Psoas muscle (tissue), 8 donors: Measurements from ENCODE around the gene SLC22A9. TPM values are rescaled to one million over a fixed set of nuclear protein-coding genes. Genes with fewer than 3 reads are reported as not detected.

Source experiments
- ATAC-seq, 4 donors: fragments of 200-7000 bp; cut with Tn5 transposase; one replicate each; pipeline ENCODE4 v1.9.1; 2020; ENCODE audit warnings: moderate library complexity in 3 of 4, mild to moderate bottlenecking in 2 of 4
- DNase-seq, 2 donors: peaks; one replicate each; pipeline ENCODE4 v3.0.0-alpha.2; 2020
- H3K27ac ChIP-seq: fragments of 200-600 bp; one replicate; pipeline ENCODE4 v1.8.0; 2022
- H3K27me3 ChIP-seq, 3 donors: fragments of 200-600 bp in 1 of 3; one replicate each; pipeline versions ENCODE4 v1.6.1 to v1.8.0; 2013 to 2022; ENCODE audit warnings: low read length in 2 of 3, mild to moderate bottlenecking in 2 of 3, moderate library complexity in 1 of 3; ENCODE audit not compliant: insufficient read depth in 3 of 3
- H3K36me3 ChIP-seq, 2 donors: fragments of 200-600 bp in 1 of 2; one replicate each; pipeline versions ENCODE4 v1.6.1 to v1.8.0; 2013 to 2022; ENCODE audit warnings: low read depth in 1 of 2, mild to moderate bottlenecking in 1 of 2, moderate library complexity in 1 of 2; ENCODE audit not compliant: insufficient read depth in 1 of 2
- H3K4me1 ChIP-seq: fragments of 200-600 bp; one replicate; pipeline ENCODE4 v1.8.0; 2022
- H3K4me3 ChIP-seq: fragments of 200-600 bp; one replicate; pipeline ENCODE4 v1.8.0; 2022; ENCODE audit warnings: mild to moderate bottlenecking
- H3K9me3 ChIP-seq: fragments of 200-600 bp; one replicate; pipeline ENCODE4 v1.8.0; 2022
- CTCF ChIP-seq: fragments of 200-600 bp; IDR thresholded peaks from one replicate; pipeline ENCODE4 v1.8.0; 2022; ENCODE audit warnings: antibody characterized with exemption
- WGBS, 3 donors: extraction: QIAGEN DNeasy Blood & Tissue Kit; methylation state at CpG; one replicate each; pipeline versions ENCODE4 v1.1.6 to v1.1.7; 2013; 5-methylcytosine and 5-hydroxymethylcytosine counted together
- intact Hi-C, 2 donors: fragments of 100-400 bp; cut with DNase I; formaldehyde crosslinking; loops; one replicate each; pipeline versions ENCODE4 v1.11.0 to v1.14.2; 2022
- polyA plus RNA-seq, 3 donors: library from polyadenylated mRNA; stranded (reverse); fragments of 200-250 nt; gene quantifications; one replicate each; pipeline ENCODE4 v1.2.3, GENCODE V29; 2013
- total RNA-seq, 4 donors: library from RNA; stranded (reverse); fragmentation: NEBNext Ultra II Directional in 2 of 4; extraction: Animal tissue kit (Norgen Biotek cat#: 25700) in 2 of 4; gene quantifications; one replicate each; pipeline versions ENCODE4 v1.2.1 to v1.2.4, GENCODE V29; 2021 to 2023
- donor health status: healthy with polysubstance abuse.
- donor health status: DM: no; HTN: no; CAD: no; lungs with moderate emphysema.
- donor health status: Bipolar disorder and iron deficiency.
- donor health status: healthy.
- donor health status: DM: yes; HTN: yes; CAD: no.
- donor health status: DM: no; HTN: no; CAD: no.
- donor health status: DM: no; HTN: no; CAD: no.
- donor health status: DM: yes; HTN: yes; CAD: no.

Gene SLC22A9
- total and polyA plus RNA-seq, 7 donors: not detected

GRCh38 chr11:63380130-63380529 lies 10.5 kb downstream of the SLC22A9 start:
- Histone ChIP-seq H3K27me3 (peaks cover 0 to 5% (median 0%) of the 10 kb centered on the region in 3 donors), H3K9me3 (no peaks in the 10 kb centered on the region), H3K36me3 (no peaks in the 10 kb centered on the region), H3K4me1 (no peaks in the 10 kb centered on the region), H3K4me3 (no peak overlapping the region), H3K27ac (no peak overlapping the region)
- ATAC-seq (no peak), DNase-seq (no peak)
- no peak for TF ChIP-seq CTCF
- intact Hi-C loops: no loop called here
- WGBS, 3 donors: 40 to 61% (median 57%) methylated on average over 2 of the region's 2 CpGs

GRCh38 chr11:63395697-63396096 lies 26.1 kb downstream of the SLC22A9 start:
- Histone ChIP-seq H3K36me3 (no peaks in the 10 kb centered on the region), H3K27ac (no peak overlapping the region), H3K4me3 (no peak overlapping the region), H3K27me3 (no peaks in the 10 kb centered on the region), H3K9me3 (no peaks in the 10 kb centered on the region), H3K4me1 (no peaks in the 10 kb centered on the region)
- DNase-seq (no peak), ATAC-seq (no peak)
- WGBS, 3 donors: 77 to 91% (median 86%) methylated on average over 1 of the region's 1 CpG
- intact Hi-C loops: no loop called here
- TF ChIP-seq CTCF: no peak

- DNase-seq (no peak), ATAC-seq (no peak)
- no peak overlapping the region for H3K27ac ChIP-seq
- no peaks in the 10 kb centered on the region for H3K4me1 ChIP-seq
- 74 to 83% (median 78%) methylated on average over 5 of the region's 5 CpGs for WGBS, 3 donors
- no peak for TF ChIP-seq CTCF
- intact Hi-C loops: no loop called here
- no peaks in the 10 kb centered on the region for H3K36me3 ChIP-seq
- no peaks in the 10 kb centered on the region for H3K9me3 ChIP-seq
- H3K4me3 ChIP-seq: no peak overlapping the region
- peaks cover 0 to 3% (median 0%) of the 10 kb centered on the region in 3 donors for H3K27me3 ChIP-seq
Observed at GRCh38 chr11:63404161-63404935, 34.8 kb downstream of the SLC22A9 start.

GRCh38 chr11:63405114-63405513 lies 35.5 kb downstream of the SLC22A9 start:
- 63 to 73% (median 67%) methylated on average over 3 of the region's 3 CpGs for WGBS, 3 donors
- H3K36me3 ChIP-seq: no peaks in the 10 kb centered on the region
- H3K4me1 ChIP-seq: no peaks in the 10 kb centered on the region
- no peak for ATAC-seq
- H3K9me3 ChIP-seq: no peaks in the 10 kb centered on the region
- DNase-seq: no peak
- TF ChIP-seq CTCF: no peak
- H3K27me3 ChIP-seq: peaks cover 0 to 3% (median 0%) of the 10 kb centered on the region in 3 donors
- no peak overlapping the region for H3K4me3 ChIP-seq
- intact Hi-C loops: no loop called here
- no peak overlapping the region for H3K27ac ChIP-seq

GRCh38 chr11:63406458-63406857 lies 36.9 kb downstream of the SLC22A9 start:
- H3K4me3 ChIP-seq: no peak overlapping the region
- ATAC-seq: no peak
- no peak overlapping the region for H3K27ac ChIP-seq
- H3K27me3 ChIP-seq: peaks cover 0 to 3% (median 3%) of the 10 kb centered on the region in 3 donors
- TF ChIP-seq CTCF: no peak
- no peak for DNase-seq
- WGBS, 3 donors: 34 to 57% (median 38%) methylated on average over 2 of the region's 2 CpGs
- intact Hi-C loops: no loop called here
- H3K4me1 ChIP-seq: no peaks in the 10 kb centered on the region
- no peaks in the 10 kb centered on the region for H3K36me3 ChIP-seq
- no peaks in the 10 kb centered on the region for H3K9me3 ChIP-seq
